Choroid plexus epithelial cell (primary cell): ENCODE measurements around the gene PSMC1.
"Not testable (repeated sequence)": the region's sequence is repeated elsewhere in the genome, so short reads cannot be mapped to it uniquely, and the experiment has no call there.

ENCODE experiments used
- DNase-seq: peaks from one replicate; pipeline ENCODE4 v3.0.0-alpha.2; 2010; ENCODE audit warnings: low read depth
- H3K4me3 ChIP-seq: 2 replicates; pipeline ENCODE4 v1.5.1; 2011; ENCODE audit warnings: low read depth, mild to moderate bottlenecking, control low read depth, low read length, moderate library complexity
- TF ChIP-seq, protein P1 (sequence below): conservative IDR thresholded peaks from 2 replicates; pipeline ENCODE4 v1.5.1; 2011; ENCODE audit warnings: low read depth, mild to moderate bottlenecking, control low read depth, inconsistent platforms, low read length, moderate library complexity

Gene PSMC1

DNA sequence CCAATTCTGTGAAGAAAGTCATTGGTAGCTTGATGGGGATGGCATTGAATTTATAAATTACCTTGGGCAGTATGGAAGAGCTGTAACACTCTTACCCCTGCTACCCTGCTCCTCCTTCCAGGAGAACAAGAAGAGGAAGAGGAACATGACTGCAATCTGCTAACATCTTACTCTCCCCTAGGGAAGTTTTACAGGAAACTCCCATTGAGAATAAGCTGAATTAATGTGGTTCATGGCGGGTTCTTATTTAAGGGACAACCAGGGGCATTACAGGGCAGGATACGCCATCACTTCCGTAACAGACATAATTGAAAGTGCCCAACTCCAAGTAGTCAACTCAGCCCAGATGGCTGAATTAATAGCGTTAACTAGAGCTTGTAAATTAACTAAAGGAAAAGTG lies 9.4 kb upstream of the PSMC1 start:
- H3K4me3 ChIP-seq = no peak overlapping the region
- no peak for DNase-seq
- TF ChIP-seq, protein P1, sequence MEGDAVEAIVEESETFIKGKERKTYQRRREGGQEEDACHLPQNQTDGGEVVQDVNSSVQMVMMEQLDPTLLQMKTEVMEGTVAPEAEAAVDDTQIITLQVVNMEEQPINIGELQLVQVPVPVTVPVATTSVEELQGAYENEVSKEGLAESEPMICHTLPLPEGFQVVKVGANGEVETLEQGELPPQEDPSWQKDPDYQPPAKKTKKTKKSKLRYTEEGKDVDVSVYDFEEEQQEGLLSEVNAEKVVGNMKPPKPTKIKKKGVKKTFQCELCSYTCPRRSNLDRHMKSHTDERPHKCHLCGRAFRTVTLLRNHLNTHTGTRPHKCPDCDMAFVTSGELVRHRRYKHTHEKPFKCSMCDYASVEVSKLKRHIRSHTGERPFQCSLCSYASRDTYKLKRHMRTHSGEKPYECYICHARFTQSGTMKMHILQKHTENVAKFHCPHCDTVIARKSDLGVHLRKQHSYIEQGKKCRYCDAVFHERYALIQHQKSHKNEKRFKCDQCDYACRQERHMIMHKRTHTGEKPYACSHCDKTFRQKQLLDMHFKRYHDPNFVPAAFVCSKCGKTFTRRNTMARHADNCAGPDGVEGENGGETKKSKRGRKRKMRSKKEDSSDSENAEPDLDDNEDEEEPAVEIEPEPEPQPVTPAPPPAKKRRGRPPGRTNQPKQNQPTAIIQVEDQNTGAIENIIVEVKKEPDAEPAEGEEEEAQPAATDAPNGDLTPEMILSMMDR = no peak

GRCh38 chr14:90247441-90247840 lies 8.9 kb upstream of the PSMC1 start:
- not testable (repeated sequence) for H3K4me3 ChIP-seq, DNase-seq

- no peak for DNase-seq
- H3K4me3 ChIP-seq = no peak overlapping the region
- TF ChIP-seq, protein P1 = no peak
Measured at GRCh38 chr14:90248594-90248993, 7.8 kb upstream of the PSMC1 start.

DNA sequence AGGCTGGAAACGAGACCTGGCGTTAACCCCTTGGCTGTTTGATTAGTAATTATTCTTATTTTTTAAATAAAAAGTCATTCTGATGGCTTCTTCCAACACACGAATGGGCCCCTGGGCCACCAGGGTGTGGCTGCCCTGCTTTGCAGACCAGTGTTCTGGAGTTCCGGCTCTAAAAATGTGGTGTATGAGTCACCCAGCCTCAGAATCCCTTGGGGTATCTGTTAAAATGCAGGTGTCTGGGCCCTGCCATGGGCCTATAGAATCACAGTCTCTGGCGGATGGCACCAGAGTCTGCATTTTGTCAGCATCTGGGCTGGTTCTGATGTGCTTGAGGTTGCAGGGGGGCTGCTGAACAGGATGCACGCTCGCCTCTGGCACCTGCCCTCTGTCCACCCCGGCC lies 2.5 kb upstream of the PSMC1 start:
- no peak for DNase-seq
- TF ChIP-seq, protein P1 = no peak
- no peak overlapping the region for H3K4me3 ChIP-seq

- DNase-seq = no peak
- TF ChIP-seq, protein P1 = no peak
- peak overlapping the region; percentile 96 for H3K4me3 ChIP-seq
Measured at GRCh38 chr14:90255871-90256270, 482 bp upstream of the PSMC1 start.

GRCh38 chr14:90263748-90264449 lies 7.5 kb downstream of the PSMC1 start:
- H3K4me3 ChIP-seq = no peak overlapping the region
- DNase-seq = no peak
- TF ChIP-seq, protein P1 = no peak

GRCh38 chr14:90266441-90267154 lies 10.2 kb downstream of the PSMC1 start:
- TF ChIP-seq, protein P1 = no peak
- no peak overlapping the region for H3K4me3 ChIP-seq
- DNase-seq = no peak
